ENCODE data around the gene SLC16A7. TPM values are rescaled to one million over a fixed set of nuclear protein-coding genes. Genes with fewer than 3 reads are reported as not detected.
A peak's percentile ranks its signal among the peaks of the same experiment; 100 is the strongest.

Gene SLC16A7
- total RNA-seq, 3 donors from 2014 or later (not counting 1 experiment from before 2014, with no cell fraction given), result 42.4 to 46.9 (median 43.2) TPM

DNA sequence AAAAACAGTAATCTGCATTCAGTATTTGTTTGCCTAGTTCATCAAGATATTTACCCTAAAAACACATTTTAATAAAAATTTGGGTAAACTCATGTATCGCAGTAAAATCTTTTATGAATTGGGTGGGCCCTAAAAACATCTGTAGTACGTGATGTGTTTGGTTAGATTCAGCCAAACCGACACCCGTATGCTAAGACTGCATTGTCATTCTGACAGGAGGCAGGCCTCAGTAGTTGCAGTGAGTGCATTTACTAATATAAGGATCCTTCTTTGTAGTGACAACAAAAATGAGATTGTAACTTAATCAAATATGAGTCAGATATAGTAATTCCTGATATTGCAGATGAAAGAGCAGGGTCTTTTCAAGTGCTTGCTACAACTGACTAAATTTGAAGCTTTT, 191.8 kb downstream of the SLC16A7 start:
- peak overlapping the region in 1 of 2 donors; percentile 21 for H3K27ac Mint-ChIP-seq
- H3K4me1 Mint-ChIP-seq, result no peaks in the 10 kb centered on the region
- H3K27ac ChIP-seq (ENCODE audit: low read length), result no peak overlapping the region
- no peaks in the 10 kb centered on the region for H3K4me1 ChIP-seq (ENCODE audit: control insufficient read depth, insufficient read depth, low read length)
- TF ChIP-seq CTCF (IDR thresholded peaks at IDR 0.05), result no peak
- no peak for ATAC-seq
- no peaks in the 10 kb centered on the region for H3K27me3 Mint-ChIP-seq (ENCODE audit: low read depth in 2 of 2)
- H3K36me3 Mint-ChIP-seq, result no peaks in the 10 kb centered on the region
- intact Hi-C loops (cut with micrococcal nuclease), result no loop called here
- H3K36me3 ChIP-seq (ENCODE audit: control insufficient read depth, insufficient read depth, low read length), result no peaks in the 10 kb centered on the region
- H3K9me3 ChIP-seq (ENCODE audit: control insufficient read depth, insufficient read depth, low read length), result peaks cover 4% of the 10 kb centered on the region
- no peak for DNase-seq
- no peaks in the 10 kb centered on the region for H3K27me3 ChIP-seq (ENCODE audit: control insufficient read depth, insufficient read depth, low read length)
- no peak overlapping the region for H3K4me3 Mint-ChIP-seq
- H3K9me3 Mint-ChIP-seq, result no peaks in the 10 kb centered on the region
- no peak overlapping the region for H3K4me3 ChIP-seq (ENCODE audit: low read length)
- WGBS (ENCODE audit: insufficient coverage), result 87% methylated on average over 4 of the region's 4 CpGs

GRCh38 chr12:59792647-59793046, 196.8 kb downstream of the SLC16A7 start:
- intact Hi-C loops (cut with micrococcal nuclease), result no loop called here
- peaks cover 4 to 15% of the 10 kb centered on the region in 2 donors for H3K9me3 Mint-ChIP-seq
- no peaks in the 10 kb centered on the region for H3K27me3 ChIP-seq (ENCODE audit: control insufficient read depth, insufficient read depth, low read length)

DNA sequence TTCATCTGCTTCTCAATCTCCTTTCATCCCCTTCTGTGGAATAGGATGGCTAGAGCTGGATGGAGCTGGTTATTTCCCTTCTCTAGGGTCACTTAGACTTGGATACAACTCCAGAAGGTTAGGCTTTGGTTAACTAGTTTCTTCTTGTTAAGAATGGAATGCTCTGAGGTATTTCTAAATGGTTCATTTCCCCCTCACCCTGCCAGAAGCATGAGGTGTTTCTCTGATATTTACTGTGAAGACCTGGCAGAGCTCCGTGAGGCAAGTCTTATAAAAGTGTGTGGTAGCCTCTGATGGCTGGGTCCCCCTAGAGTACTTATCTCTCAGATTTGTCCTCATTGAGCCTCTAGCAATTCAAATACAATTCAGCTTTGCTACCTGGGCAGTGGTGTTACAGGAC, 207.9 kb downstream of the SLC16A7 start:
- no peak for TF ChIP-seq CTCF (IDR thresholded peaks at IDR 0.05)
- Mint-ChIP-seq H3K36me3 (peaks cover 24% of the 10 kb centered on the region), H3K27ac (no peak overlapping the region), H3K4me3 (peak overlapping the region; percentile 6), H3K27me3 (ENCODE audit: low read depth in 2 of 2) (no peaks in the 10 kb centered on the region), H3K4me1 (peaks cover 0 to 5% of the 10 kb centered on the region in 2 donors), H3K9me3 (peaks cover 10 to 22% of the 10 kb centered on the region in 2 donors)
- no peak overlapping the region for H3K27ac ChIP-seq (ENCODE audit: low read length)
- 50% methylated on average over 1 of the region's 1 CpG for WGBS (ENCODE audit: insufficient coverage)
- H3K27me3 ChIP-seq (ENCODE audit: control insufficient read depth, insufficient read depth, low read length), result no peaks in the 10 kb centered on the region
- ATAC-seq, result no peak
- H3K4me3 ChIP-seq (ENCODE audit: low read length), result no peak overlapping the region
- no peaks in the 10 kb centered on the region for H3K4me1 ChIP-seq (ENCODE audit: control insufficient read depth, insufficient read depth, low read length)
- intact Hi-C loops (cut with micrococcal nuclease), result no loop called here
- no peaks in the 10 kb centered on the region for H3K9me3 ChIP-seq (ENCODE audit: control insufficient read depth, insufficient read depth, low read length)
- H3K36me3 ChIP-seq (ENCODE audit: control insufficient read depth, insufficient read depth, low read length), result no peaks in the 10 kb centered on the region
- DNase-seq, result no peak

More at GRCh38 chr12:59792647-59793046, 196.8 kb downstream of the SLC16A7 start:
- no peak overlapping the region for H3K4me3 Mint-ChIP-seq
- WGBS (ENCODE audit: insufficient coverage), result 89% methylated on average over 1 of the region's 1 CpG
- Histone ChIP-seq H3K4me1 (ENCODE audit: control insufficient read depth, insufficient read depth, low read length) (no peaks in the 10 kb centered on the region), H3K9me3 (ENCODE audit: control insufficient read depth, insufficient read depth, low read length) (peaks cover 26% of the 10 kb centered on the region), H3K27ac (ENCODE audit: low read length) (no peak overlapping the region), H3K4me3 (ENCODE audit: low read length) (no peak overlapping the region), H3K36me3 (ENCODE audit: control insufficient read depth, insufficient read depth, low read length) (peaks cover 2% of the 10 kb centered on the region)
- H3K27ac Mint-ChIP-seq, result no peak overlapping the region
- H3K27me3 Mint-ChIP-seq (ENCODE audit: low read depth in 2 of 2), result no peaks in the 10 kb centered on the region
- ATAC-seq (no peak), DNase-seq (no peak)
- H3K4me1 Mint-ChIP-seq, result no peaks in the 10 kb centered on the region
- H3K36me3 Mint-ChIP-seq, result peaks cover 33% of the 10 kb centered on the region
- no peak for TF ChIP-seq CTCF (IDR thresholded peaks at IDR 0.05)

- Mint-ChIP-seq H3K4me3 (no peak overlapping the region), H3K9me3 (no peaks in the 10 kb centered on the region), H3K4me1 (peaks cover 0 to 5% of the 10 kb centered on the region in 2 donors), H3K27me3 (ENCODE audit: low read depth in 2 of 2) (no peaks in the 10 kb centered on the region), H3K36me3 (no peaks in the 10 kb centered on the region), H3K27ac (no peak overlapping the region)
- Histone ChIP-seq H3K27ac (ENCODE audit: low read length) (no peak overlapping the region), H3K9me3 (ENCODE audit: control insufficient read depth, insufficient read depth, low read length) (no peaks in the 10 kb centered on the region), H3K27me3 (ENCODE audit: control insufficient read depth, insufficient read depth, low read length) (no peaks in the 10 kb centered on the region), H3K36me3 (ENCODE audit: control insufficient read depth, insufficient read depth, low read length) (no peaks in the 10 kb centered on the region), H3K4me1 (ENCODE audit: control insufficient read depth, insufficient read depth, low read length) (no peaks in the 10 kb centered on the region), H3K4me3 (ENCODE audit: low read length) (no peak overlapping the region)
- ATAC-seq, result peak; percentile 52 to 78 (median 59)
- intact Hi-C loops (cut with micrococcal nuclease), result loop anchor here (2.0 to 5.0 kb wide), 2 partner anchors 211 to 406 kb away; partner anchors contain the start of gene SLC16A7
- no CpG with 5 or more reads among the region's 3 CpGs for WGBS (ENCODE audit: insufficient coverage)
- TF ChIP-seq CTCF (IDR thresholded peaks at IDR 0.05), result peak; percentile 85
- peak in 1 of 2 donors; percentile 61 for DNase-seq
These were observed 212.6 kb downstream of the SLC16A7 start for GRCh38 chr12:59808317-59808910.

Measured in natural killer cell (primary cell).